Measurements from ENCODE around the gene WDFY4. TPM values are rescaled to one million over a fixed set of nuclear protein-coding genes. Genes with fewer than 3 reads are reported as not detected.

The WDFY4 gene
- total RNA-seq, 2 donors from 2014 or later: 0.09 to 0.25 TPM

DNA sequence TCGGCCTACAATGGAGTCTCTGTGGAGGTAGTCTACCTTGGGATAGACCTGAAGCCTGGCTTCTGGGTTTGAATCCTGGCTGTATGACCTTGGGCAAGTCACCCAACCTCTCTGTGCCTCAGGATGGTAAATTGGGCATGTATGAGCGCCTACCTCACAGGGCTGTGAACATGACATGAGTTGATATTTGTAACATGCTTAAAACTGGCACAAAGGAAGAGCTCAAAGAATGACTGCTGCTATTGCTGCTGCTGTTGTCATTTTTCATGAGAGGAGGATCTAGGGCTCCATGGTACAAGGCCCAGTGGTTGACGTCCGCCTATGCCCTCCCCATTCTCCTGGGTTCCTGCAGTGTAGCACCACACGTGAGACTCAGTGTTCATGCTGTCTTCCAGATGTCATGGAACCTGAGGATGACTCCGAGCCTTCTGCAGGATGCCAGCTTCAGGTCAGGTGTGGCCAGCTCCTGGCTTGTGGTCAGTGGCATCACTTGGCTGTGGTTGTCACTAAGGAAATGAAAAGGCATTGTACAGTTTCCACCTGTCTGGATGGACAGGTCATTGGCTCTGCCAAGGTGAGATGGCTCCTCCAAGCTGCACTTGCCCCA lies 95.0 kb downstream of the WDFY4 start:
- no peaks in the 10 kb centered on the region for H3K36me3 Mint-ChIP-seq
- no peaks in the 10 kb centered on the region for H3K9me3 Mint-ChIP-seq
- H3K27ac Mint-ChIP-seq: no peak overlapping the region
- DNase-seq (ENCODE audit: low spot score in 2 of 2) (no peak), ATAC-seq (no peak)

DNA sequence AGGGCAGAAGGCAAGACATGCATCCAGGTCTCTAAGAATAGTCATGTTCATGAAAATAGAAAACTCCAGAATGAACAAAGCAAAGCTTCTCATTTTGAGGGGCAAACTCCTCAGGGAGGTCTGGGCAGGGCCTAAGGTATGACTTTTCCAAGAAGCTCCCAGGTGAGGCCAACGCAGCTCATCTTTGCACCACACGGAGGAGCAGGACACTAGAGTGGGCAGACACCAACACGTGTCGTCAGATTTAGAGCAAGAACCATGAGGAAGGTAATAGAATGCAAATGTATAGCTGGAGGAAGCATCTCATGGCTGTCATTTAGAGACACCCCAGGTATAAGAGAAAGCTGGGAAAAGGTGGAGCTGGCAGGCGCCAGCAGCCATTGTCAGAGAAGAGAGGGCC lies 95.7 kb downstream of the WDFY4 start:
- Mint-ChIP-seq H3K36me3 (no peaks in the 10 kb centered on the region), H3K9me3 (no peaks in the 10 kb centered on the region), H3K27ac (no peak overlapping the region)
- DNase-seq (ENCODE audit: low spot score in 2 of 2): no peak
- no peak for ATAC-seq

DNA sequence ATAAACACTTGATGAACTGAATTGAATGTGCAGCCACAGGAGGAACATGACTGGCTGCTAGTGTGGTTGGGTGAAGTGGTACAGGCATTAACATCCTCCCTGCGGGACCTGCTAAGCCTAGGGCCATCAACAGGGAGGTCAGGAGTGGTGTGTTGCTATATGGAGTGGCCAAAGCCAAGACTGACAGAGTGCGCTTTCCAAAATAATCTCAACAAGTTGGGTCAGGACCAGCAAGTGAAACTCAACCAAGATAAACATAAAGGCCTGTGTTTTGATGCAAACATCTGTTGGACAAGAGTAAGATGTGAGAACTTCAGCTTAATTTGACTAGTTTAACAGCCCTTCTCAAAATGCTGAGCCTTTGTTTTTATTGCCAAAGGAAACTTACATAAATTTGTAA lies 97.7 kb downstream of the WDFY4 start:
- no peaks in the 10 kb centered on the region for H3K9me3 Mint-ChIP-seq
- no peaks in the 10 kb centered on the region for H3K36me3 Mint-ChIP-seq
- H3K27ac Mint-ChIP-seq: no peak overlapping the region
- ATAC-seq (no peak), DNase-seq (ENCODE audit: low spot score in 2 of 2) (no peak)

- Mint-ChIP-seq H3K27ac (no peak overlapping the region), H3K9me3 (no peaks in the 10 kb centered on the region), H3K36me3 (no peaks in the 10 kb centered on the region)
- no peak for DNase-seq (ENCODE audit: low spot score in 2 of 2)
- ATAC-seq: no peak
Measured at GRCh38 chr10:48784031-48784430, 99.4 kb downstream of the WDFY4 start.

DNA sequence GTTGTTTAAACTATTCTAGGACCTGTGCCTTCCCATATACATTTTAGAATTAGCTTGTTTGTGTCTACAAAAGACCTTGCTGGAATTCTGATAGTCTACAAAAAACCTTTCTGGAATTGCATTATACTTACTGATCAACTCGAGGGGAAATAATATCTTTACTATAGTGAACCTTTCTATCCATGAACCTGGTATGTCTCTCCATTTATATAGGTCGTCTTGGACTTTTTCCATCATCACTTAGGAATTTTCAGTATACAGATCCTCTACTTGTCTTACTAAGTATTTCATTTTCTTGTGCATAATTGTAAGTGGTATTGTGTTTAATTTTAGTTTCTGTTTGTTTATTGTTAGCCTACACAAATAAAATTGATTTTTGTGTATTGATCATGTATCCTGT lies 101.1 kb downstream of the WDFY4 start:
- Mint-ChIP-seq H3K36me3 (no peaks in the 10 kb centered on the region), H3K27ac (no peak overlapping the region), H3K9me3 (no peaks in the 10 kb centered on the region)
- DNase-seq (ENCODE audit: low spot score in 2 of 2): no peak
- no peak for ATAC-seq

- H3K9me3 Mint-ChIP-seq: no peaks in the 10 kb centered on the region
- no peak overlapping the region for H3K27ac Mint-ChIP-seq
- ATAC-seq: no peak
- no peak for DNase-seq (ENCODE audit: low spot score in 2 of 2)
- H3K36me3 Mint-ChIP-seq: no peaks in the 10 kb centered on the region
Measured at GRCh38 chr10:48786606-48787282, 102.1 kb downstream of the WDFY4 start.

DNA sequence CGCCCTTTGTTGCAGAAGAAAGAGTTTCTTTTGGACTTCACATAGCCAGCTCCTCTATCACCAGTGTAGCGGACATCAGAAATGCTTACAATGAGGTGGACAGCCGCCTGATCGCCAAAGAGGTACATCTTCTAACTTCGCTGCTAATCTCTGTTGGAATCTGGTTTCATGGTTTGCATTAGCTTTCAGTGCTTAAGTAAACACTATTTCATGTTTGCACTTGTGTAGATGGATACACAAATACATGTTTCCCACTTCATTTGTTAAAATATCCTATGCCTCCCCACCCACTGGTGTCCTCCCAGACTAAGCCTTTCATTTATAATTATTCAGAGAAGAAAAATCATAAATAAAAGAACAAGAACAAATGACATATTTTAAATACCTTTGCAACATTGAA lies 103.9 kb downstream of the WDFY4 start:
- DNase-seq (ENCODE audit: low spot score in 2 of 2): no peak
- H3K9me3 Mint-ChIP-seq: no peaks in the 10 kb centered on the region
- ATAC-seq: no peak
- H3K36me3 Mint-ChIP-seq: no peaks in the 10 kb centered on the region
- no peak overlapping the region for H3K27ac Mint-ChIP-seq

DNA sequence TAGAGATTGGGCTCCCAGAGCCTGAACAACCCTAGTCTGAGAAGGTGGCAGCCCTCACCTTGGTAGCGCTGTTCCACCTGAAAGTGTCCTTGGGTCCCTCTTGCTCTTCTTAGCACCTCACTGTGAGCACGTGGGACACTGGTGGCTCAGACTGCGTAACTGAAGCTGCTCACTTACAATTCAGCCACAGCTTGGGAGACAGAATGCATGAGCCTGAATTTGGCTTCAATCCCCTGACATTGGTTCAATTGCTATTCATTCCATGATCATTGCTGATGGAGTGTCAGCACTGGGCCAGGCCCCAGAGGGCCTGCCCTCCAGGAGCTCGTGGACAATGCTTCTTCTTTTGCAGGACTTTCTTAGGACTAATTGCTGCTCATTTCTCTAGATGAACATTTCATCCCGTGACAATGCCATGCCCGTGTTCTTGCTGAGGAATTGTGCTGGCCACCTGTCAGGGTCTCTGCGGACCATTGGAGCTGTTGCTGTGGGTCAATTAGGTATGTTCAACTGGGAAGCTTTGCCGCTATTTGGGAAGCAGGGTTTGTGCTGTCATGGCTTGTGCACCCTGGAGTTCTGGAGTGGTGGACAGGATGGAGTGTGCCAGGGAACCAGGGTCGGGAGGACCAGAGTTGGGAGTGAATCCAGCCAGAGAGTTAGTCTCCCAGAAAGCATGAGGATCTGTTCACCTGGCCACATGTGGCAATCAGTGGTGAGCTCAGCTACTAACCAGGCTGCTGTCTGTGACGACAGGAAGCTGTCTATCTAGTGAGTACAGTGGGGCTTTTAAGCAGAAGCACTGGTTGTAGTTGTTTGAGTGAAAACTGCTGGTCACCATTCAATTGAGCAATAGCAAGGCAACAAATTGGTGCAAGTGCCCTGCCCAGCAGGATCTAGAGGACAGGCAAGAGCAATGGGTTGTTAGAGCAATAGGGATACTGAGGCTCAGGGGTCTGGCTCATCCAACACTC lies 105.1 kb downstream of the WDFY4 start:
- Mint-ChIP-seq H3K27ac (no peak overlapping the region), H3K9me3 (no peaks in the 10 kb centered on the region), H3K36me3 (no peaks in the 10 kb centered on the region)
- DNase-seq (ENCODE audit: low spot score in 2 of 2) (no peak), ATAC-seq (no peak)

GRCh38 chr10:48790457-48791044 lies 105.9 kb downstream of the WDFY4 start:
- DNase-seq (ENCODE audit: low spot score in 2 of 2): no peak
- Mint-ChIP-seq H3K9me3 (no peaks in the 10 kb centered on the region), H3K36me3 (no peaks in the 10 kb centered on the region), H3K27ac (no peak overlapping the region)
- no peak for ATAC-seq

DNA sequence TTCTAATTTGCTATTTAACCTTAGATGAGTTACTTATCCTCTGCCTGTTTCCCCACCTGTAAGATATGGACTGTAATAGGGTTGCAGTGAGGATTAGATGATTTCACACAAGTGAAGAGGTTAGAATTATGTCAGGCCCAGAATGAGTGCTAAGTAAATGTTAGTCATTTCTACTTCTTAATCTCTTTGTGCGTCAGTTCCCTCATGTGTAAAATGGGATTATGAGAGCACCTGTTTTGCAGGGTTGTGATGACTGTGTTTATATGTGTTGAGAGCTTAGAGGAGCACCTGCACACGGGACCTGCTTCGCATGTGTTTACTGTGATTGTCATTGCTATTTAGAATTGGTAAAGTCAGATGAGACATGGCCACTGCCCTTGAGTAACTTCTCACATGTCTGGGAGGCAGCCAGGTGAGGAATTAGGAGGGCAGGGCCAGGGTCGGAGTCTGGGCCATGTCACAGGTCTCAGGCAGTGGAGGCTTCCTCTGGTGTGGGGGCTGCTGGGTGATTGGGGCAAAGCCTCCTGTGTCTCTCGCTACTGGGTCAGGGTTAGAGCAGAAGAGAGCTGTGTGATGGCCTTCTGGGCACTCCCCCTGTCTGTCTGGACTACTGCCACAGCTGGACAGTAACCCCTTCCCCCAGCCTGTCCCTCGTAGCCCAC lies 106.7 kb downstream of the WDFY4 start:
- DNase-seq (ENCODE audit: low spot score in 2 of 2): no peak
- ATAC-seq: peak in 1 of 2 donors; percentile 83
- no peaks in the 10 kb centered on the region for H3K9me3 Mint-ChIP-seq
- H3K27ac Mint-ChIP-seq: no peak overlapping the region
- no peaks in the 10 kb centered on the region for H3K36me3 Mint-ChIP-seq

GRCh38 chr10:48792121-48792520 lies 107.4 kb downstream of the WDFY4 start:
- H3K27ac Mint-ChIP-seq: peak overlapping the region in 1 of 2 donors; percentile 13
- no peak for ATAC-seq

DNA sequence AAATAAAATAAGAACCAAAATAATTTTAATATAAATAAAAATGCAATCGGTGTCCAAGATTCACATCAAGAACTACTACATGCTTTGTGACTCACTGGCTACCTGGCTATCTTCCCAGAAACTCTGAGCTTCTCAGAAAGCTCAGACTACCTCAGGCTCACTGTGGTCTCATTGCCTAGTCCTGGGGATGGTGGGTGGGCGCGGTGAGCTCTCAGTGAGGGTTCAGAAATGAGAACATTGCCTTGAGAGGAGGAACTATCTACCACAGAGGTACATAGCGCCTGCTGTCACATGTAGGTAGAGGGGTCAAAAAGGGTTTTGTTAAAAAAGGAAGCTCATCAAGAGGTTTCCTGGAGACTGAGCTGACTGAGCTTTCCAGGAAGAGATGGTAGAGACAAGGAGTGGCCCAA lies 108.0 kb downstream of the WDFY4 start:
- ATAC-seq: peak in 1 of 2 donors; percentile 68
- no peak for DNase-seq (ENCODE audit: low spot score in 2 of 2)
- Mint-ChIP-seq H3K36me3 (no peaks in the 10 kb centered on the region), H3K27ac (no peak overlapping the region), H3K9me3 (no peaks in the 10 kb centered on the region)

More at GRCh38 chr10:48792121-48792520, 107.4 kb downstream of the WDFY4 start:
- Mint-ChIP-seq H3K36me3 (no peaks in the 10 kb centered on the region), H3K9me3 (no peaks in the 10 kb centered on the region)
- no peak for DNase-seq (ENCODE audit: low spot score in 2 of 2)

DNA sequence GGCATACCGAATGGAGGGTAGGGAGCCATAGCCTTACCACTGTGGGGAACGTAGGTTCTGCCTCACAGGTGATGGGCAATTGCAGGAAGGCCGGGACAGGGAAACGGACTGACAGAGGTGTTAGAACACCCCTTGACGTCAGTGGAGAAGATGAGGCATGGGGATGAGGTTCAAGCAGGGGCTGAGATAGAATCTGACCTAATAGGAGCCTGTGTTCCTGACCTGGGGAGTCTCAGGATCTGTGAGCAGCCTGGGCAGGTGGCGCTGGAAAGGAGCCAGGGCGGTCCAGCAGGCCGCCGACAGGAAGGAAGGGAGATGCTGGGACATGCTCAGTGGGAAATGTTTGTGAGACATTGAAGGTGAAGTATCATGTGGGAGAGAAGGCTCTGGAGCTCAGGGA lies 109.4 kb downstream of the WDFY4 start:
- no peak for DNase-seq (ENCODE audit: low spot score in 2 of 2)
- no peak overlapping the region for H3K27ac Mint-ChIP-seq

GRCh38 chr10:48796713-48797245 lies 112.1 kb downstream of the WDFY4 start:
- Mint-ChIP-seq H3K9me3 (peaks cover 11 to 12% of the 10 kb centered on the region in 2 donors), H3K27ac (no peak overlapping the region), H3K36me3 (peaks cover 18% of the 10 kb centered on the region in 2 donors)
- no peak for DNase-seq (ENCODE audit: low spot score in 2 of 2)
- no peak for ATAC-seq

More for the DNA sequence above, 109.4 kb downstream of the WDFY4 start:
- Mint-ChIP-seq H3K36me3 (peaks cover 2 to 3% of the 10 kb centered on the region in 2 donors), H3K9me3 (no peaks in the 10 kb centered on the region)
- no peak for ATAC-seq

DNA sequence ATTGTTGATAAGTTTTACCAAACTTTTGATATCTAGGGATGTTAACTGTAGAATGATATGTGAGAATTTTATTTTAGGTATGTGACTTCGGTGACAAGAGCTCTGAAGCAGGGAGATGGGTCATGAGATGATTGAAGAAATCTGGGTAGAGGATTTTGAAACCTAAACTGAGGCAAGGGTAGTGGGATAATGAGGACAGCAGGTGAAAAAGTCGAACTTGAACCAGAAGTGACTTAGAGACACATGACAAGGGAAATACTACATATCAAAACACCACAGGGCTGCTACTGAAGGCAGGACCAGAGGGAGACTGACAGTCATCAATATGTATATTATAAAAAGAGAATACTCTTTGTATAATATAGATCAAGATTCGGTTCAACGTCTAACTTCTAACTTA lies 113.2 kb downstream of the WDFY4 start:
- H3K27ac Mint-ChIP-seq: no peak overlapping the region
- peaks cover 18% of the 10 kb centered on the region in 2 donors for H3K36me3 Mint-ChIP-seq
- no peak for ATAC-seq
- no peak for DNase-seq (ENCODE audit: low spot score in 2 of 2)
- H3K9me3 Mint-ChIP-seq: peaks cover 11 to 12% of the 10 kb centered on the region in 2 donors
